Gastrocnemius medialis (tissue), 4 donors: ENCODE measurements around the gene ZNF622.

Experiments used
- CTCF ChIP-seq, 5 experiments: fragments of 450-650 bp in 3 of 5; fragments of 200-600 bp in 2 of 5; sonication (generic) in 2 of 5; IDR thresholded peaks in 4 of 5; conservative IDR thresholded peaks in 1 of 5; 1 replicate in 4 of 5; 2 replicates in 1 of 5; pipeline ENCODE4 v1.5.1; 2016 to 2019; ENCODE audit warnings: antibody characterized with exemption in 5 of 5, mild to moderate bottlenecking in 3 of 5, moderate library complexity in 3 of 5
- POLR2A ChIP-seq, 2 donors: fragments of 450-650 bp; IDR thresholded peaks; one replicate each; pipeline ENCODE4 v1.6.1; 2017; ENCODE audit warnings: antibody characterized with exemption in 2 of 2, mild to moderate bottlenecking in 2 of 2, moderate library complexity in 2 of 2

- no peak for TF ChIP-seq CTCF (IDR thresholded peaks at IDR 0.05 in 4 of 5, conservative IDR thresholded peaks at IDR 0.05 in 1 of 5)
- TF ChIP-seq POLR2A (IDR thresholded peaks at IDR 0.05): no peak
These were observed 11.9 kb upstream of the ZNF622 start for GRCh38 chr5:16477541-16477940.
